ENCODE measurements around the gene CNTNAP2.
"Not testable (repeated sequence)": the region's sequence is repeated elsewhere in the genome, so short reads cannot be mapped to it uniquely, and the experiment has no call there.

Gene CNTNAP2

GRCh38 chr7:147089608-147090007 lies 973.0 kb downstream of the CNTNAP2 start:
- no peak for DNase-seq (ENCODE audit: low read depth in 2 of 2)

GRCh38 chr7:147096629-147097028 lies 980.0 kb downstream of the CNTNAP2 start:
- no peak for DNase-seq (ENCODE audit: low read depth in 2 of 2)

DNA sequence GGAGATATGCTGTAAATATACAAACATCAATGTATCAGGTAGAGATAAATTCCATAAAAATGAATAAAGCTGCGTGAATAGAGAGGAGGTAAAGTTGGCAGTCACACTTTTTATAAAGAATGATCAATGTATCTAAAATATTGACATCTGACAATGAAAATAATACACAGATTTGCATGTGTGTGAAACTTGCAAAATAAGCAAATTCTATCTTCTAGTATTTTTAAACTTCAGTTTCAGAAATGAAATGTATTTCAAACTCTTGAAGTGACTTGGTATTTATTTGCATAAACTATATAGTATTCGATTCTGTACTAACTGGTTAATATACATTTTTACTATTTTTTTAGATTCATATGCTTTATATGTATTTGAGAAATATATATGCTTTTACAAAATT lies 986.6 kb downstream of the CNTNAP2 start:
- DNase-seq (ENCODE audit: low read depth in 2 of 2): no peak

- DNase-seq (ENCODE audit: low read depth in 2 of 2): no peak
These were observed 990.1 kb downstream of the CNTNAP2 start for GRCh38 chr7:147106746-147107145.

DNA sequence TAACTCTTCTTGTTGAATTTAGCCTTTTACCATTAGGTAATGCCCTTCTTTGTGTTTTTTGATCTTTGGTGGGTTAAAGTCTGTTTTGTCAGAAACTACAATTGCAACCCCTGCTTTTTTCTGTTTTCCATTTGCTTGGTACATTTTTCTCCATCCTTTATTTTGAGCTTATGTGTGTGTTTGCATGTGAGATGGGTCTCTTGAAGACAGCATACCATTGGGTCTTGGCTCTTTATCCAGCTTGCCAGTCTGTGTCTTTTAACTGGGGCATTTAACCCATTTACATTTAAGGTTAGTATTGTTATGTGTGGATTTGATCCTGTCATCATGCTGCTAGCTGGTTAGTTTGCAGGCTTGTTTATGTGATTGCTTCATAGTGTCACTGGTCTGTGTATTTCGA lies 997.9 kb downstream of the CNTNAP2 start:
- not testable (repeated sequence) for DNase-seq (ENCODE audit: low read depth in 2 of 2)

GRCh38 chr7:147136352-147136751 lies 1019.8 kb downstream of the CNTNAP2 start:
- DNase-seq (ENCODE audit: low read depth in 2 of 2): no peak

GRCh38 chr7:147145194-147145593 lies 1028.6 kb downstream of the CNTNAP2 start:
- DNase-seq (ENCODE audit: low read depth in 2 of 2): no peak

- DNase-seq (ENCODE audit: low read depth in 2 of 2): no peak
These were observed 1029.6 kb downstream of the CNTNAP2 start for GRCh38 chr7:147146169-147146568.

GRCh38 chr7:147151661-147152060 lies 1035.1 kb downstream of the CNTNAP2 start:
- DNase-seq (ENCODE audit: low read depth in 2 of 2): no peak

GRCh38 chr7:147153571-147153970 lies 1037.0 kb downstream of the CNTNAP2 start:
- no peak for DNase-seq (ENCODE audit: low read depth in 2 of 2)

GRCh38 chr7:147161405-147161804 lies 1044.8 kb downstream of the CNTNAP2 start:
- DNase-seq (ENCODE audit: low read depth in 2 of 2): no peak

DNA sequence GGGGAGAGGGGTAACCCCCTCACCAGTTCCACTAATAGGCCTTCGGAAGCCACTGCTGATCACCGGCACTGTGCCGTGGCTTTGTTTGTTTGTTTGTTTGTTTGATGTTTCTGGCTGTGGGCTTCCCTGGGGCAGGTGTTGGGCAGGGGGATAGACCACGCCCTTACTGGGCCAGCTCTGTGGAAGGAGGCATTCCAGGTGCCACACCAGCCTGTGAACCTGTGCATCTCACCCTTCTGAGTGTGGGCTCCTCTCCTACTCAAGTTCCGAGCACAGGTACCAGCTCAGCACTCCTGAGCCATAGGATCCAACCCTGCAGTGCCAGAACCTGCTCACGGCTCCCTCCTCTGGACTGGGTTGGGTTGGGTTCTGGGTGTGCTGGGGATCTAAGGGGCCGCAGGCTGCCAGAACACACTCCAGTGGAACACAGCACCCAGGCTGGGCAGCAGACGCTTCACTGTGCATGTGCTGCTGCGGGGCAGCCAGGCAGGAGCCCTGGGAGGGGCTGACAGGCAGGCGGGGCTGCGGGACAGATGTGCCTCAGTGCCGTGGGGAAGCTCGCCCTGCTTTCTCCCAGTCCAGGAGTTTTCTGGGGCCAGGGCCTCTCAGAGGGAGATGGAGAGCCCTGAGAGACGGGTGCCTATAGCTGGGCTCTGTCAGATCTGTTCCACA lies 1053.9 kb downstream of the CNTNAP2 start:
- no peak for DNase-seq (ENCODE audit: low read depth in 2 of 2)

- DNase-seq (ENCODE audit: low read depth in 2 of 2): no peak
These were observed 1054.4 kb downstream of the CNTNAP2 start for GRCh38 chr7:147171013-147171391.

- DNase-seq (ENCODE audit: low read depth in 2 of 2): no peak
These were observed 1057.3 kb downstream of the CNTNAP2 start for GRCh38 chr7:147173883-147174282.

- DNase-seq (ENCODE audit: low read depth in 2 of 2): no peak
These were observed 1066.3 kb downstream of the CNTNAP2 start for GRCh38 chr7:147182874-147183273.

- no peak for DNase-seq (ENCODE audit: low read depth in 2 of 2)
These were observed 1066.7 kb downstream of the CNTNAP2 start for GRCh38 chr7:147183276-147183675.

GRCh38 chr7:147188467-147188866 lies 1071.9 kb downstream of the CNTNAP2 start:
- no peak for DNase-seq (ENCODE audit: low read depth in 2 of 2)

- DNase-seq (ENCODE audit: low read depth in 2 of 2): no peak
These were observed 1076.9 kb downstream of the CNTNAP2 start for GRCh38 chr7:147193476-147193875.

GRCh38 chr7:147196481-147196880 lies 1079.9 kb downstream of the CNTNAP2 start:
- no peak for DNase-seq (ENCODE audit: low read depth in 2 of 2)

DNA sequence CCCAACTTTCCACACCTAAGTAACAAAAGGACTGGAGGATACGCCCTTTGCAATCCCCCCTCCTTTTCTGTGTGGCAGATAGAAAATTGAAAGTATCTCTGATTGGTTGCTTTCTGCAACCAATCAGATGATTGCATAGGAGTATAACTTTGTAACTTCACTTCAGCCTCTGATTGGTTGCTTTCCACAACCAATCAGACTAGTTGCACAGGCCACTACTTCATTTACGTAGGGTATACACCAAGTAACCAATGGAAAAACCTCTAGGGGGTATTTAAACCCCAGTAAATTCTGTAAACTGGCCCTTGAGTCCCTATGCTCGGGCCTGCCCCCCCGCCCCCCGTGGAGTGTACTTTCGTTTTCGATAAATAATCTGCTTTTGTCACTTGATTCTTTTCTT lies 1080.4 kb downstream of the CNTNAP2 start:
- DNase-seq (ENCODE audit: low read depth in 2 of 2): no peak

- DNase-seq (ENCODE audit: low read depth in 2 of 2): no peak
These were observed 1083.3 kb downstream of the CNTNAP2 start for GRCh38 chr7:147199868-147200267.

DNA sequence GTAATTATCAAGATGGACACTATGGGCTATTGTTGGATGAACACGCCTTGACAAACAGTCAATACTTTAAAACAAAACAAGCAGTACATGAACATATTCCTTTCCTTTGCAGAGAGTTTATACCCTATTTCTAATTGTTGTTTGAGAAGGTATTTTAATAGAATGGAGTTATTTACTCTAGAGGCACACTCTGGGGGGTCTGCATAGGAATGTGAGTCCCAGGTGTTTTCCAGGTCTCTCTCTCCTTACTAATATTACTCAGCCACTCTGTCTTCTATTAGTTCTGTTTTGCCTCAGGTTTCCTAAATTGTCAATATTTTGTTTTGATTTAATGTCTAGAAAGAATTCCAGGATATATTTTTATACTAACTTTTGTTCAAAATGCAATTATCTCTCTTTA lies 1091.4 kb downstream of the CNTNAP2 start:
- DNase-seq (ENCODE audit: low read depth in 2 of 2): no peak

GRCh38 chr7:147231275-147231674 lies 1114.7 kb downstream of the CNTNAP2 start:
- no peak for DNase-seq (ENCODE audit: low read depth in 2 of 2)

All from activated CD4-positive, alpha-beta T cell treated with anti-CD3 and anti-CD28 coated beads for 24 hours (primary cell).